ENCODE measurements around the gene SBNO2. TPM values are rescaled to one million over a fixed set of nuclear protein-coding genes. Genes with fewer than 3 reads are reported as not detected.

Gene SBNO2
- total RNA-seq, 4 donors from 2014 or later = 22.2 to 49.8 (median 30.9) TPM

DNA sequence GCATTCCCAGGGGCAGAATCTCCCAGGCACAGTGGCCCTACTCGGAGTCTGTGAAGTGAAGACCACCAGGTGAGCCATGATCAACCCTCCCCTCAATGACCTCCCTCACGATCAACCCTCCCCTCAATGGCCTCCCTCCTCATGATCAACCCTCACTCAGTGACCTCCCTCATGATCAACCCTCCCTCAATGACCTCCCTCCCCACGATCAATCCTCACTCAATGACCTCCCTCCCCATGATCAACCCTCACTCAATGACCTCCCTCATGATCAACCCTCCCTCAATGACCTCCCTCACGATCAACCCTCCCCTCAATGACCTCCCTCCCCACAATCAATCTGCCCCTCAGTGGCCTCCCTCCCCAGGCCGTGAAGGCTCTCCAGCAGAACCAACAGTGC, 32.1 kb downstream of the SBNO2 start:
- TF ChIP-seq POLR2A (IDR thresholded peaks at IDR 0.05) = no peak
- TF ChIP-seq CTCF (IDR thresholded peaks at IDR 0.05 in 4 of 5, conservative IDR thresholded peaks at IDR 0.05 in 1 of 5) = no peak
- H3K27ac ChIP-seq = no peak overlapping the region
- peaks cover 0 to 8% of the 10 kb centered on the region in 2 donors for H3K36me3 ChIP-seq
- ATAC-seq (peak in 1 of 2 donors; percentile 50), DNase-seq (no peak)
- no peaks in the 10 kb centered on the region for H3K4me1 ChIP-seq
- in situ Hi-C loops (cut with MboI; ENCODE audit: low sequenced_read_pairs in 4 of 4) (no loop called here), intact Hi-C loops (cut with DNase I; ENCODE audit: low total_unique reads) (no loop called here)
- H3K9me3 ChIP-seq = no peaks in the 10 kb centered on the region
- H3K27me3 ChIP-seq = no peaks in the 10 kb centered on the region
- H3K4me3 ChIP-seq = no peak overlapping the region

DNA sequence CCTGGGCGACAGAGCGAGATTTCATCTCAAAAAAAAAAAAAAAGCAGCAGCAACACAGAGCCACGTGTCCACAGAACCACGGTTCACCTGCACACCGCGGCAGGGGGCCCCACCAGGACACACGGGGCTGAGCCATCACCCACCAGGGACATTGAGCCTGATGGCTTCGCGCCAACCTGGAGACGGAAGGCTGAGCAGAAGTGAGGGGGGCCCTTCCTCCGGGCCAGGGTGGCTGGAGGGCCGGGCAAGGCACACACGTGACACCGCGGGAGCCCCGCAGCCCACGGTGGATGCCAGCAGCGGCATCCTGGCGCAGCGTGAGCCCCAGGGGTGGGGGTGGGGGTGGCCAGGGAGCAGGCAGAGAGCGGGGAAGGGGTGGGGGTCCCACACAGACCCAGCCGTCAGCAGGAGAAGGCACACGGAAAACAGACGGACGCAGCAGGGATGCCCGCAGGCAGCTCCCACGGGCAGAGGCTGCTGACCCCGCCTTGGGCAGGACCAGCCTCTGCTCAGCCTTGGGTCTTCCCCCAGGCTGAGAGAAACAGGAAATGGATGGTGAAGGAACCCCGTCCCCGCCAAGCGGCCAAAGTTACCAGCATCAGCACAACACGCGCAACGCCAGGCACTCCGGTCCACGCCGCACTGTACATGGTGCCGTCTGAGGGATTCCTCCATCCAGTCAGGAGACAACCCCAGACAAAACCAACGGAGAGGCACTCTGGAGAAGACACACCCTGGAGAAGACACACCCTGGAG, 33.6 kb downstream of the SBNO2 start:
- in situ Hi-C loops (cut with MboI; ENCODE audit: low sequenced_read_pairs in 4 of 4) = no loop called here

DNA sequence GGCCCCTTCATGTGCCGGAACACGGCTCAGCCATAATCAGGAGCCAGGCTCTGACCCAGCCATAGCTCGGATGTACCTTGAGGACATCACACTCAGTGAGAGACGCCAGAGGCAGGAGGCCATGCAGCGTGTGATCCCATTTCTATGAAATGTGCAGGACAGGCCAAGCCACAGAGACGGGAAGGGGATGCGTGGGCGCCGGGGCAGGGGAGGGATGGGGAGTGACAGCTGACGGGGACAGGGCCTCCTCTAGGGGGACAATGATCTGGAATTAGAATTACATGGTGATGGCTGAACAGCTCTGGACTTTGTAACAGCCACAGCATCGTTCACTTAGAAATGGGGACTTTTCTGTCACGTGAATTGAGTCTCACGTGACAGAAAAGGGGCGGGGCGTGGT, 34.9 kb downstream of the SBNO2 start:
- H3K4me1 ChIP-seq = peaks cover 0 to 2% of the 10 kb centered on the region in 2 donors
- intact Hi-C loops (cut with DNase I; ENCODE audit: low total_unique reads) = no loop called here
- in situ Hi-C loops (cut with MboI; ENCODE audit: low sequenced_read_pairs in 4 of 4) = no loop called here
- H3K27ac ChIP-seq = no peak overlapping the region
- H3K4me3 ChIP-seq = no peak overlapping the region
- H3K9me3 ChIP-seq = no peaks in the 10 kb centered on the region
- no peaks in the 10 kb centered on the region for H3K27me3 ChIP-seq
- H3K36me3 ChIP-seq = peaks cover 0 to 6% of the 10 kb centered on the region in 2 donors
- TF ChIP-seq CTCF (IDR thresholded peaks at IDR 0.05 in 4 of 5, conservative IDR thresholded peaks at IDR 0.05 in 1 of 5) (no peak), POLR2A (IDR thresholded peaks at IDR 0.05) (no peak)
- DNase-seq (no peak), ATAC-seq (no peak)

More for the DNA sequence above, 33.6 kb downstream of the SBNO2 start:
- Histone ChIP-seq H3K9me3 (no peaks in the 10 kb centered on the region), H3K27ac (no peak overlapping the region), H3K4me1 (peaks cover 0 to 2% of the 10 kb centered on the region in 2 donors), H3K27me3 (no peaks in the 10 kb centered on the region), H3K36me3 (peaks cover 0 to 6% of the 10 kb centered on the region in 2 donors), H3K4me3 (no peak overlapping the region)
- intact Hi-C loops (cut with DNase I; ENCODE audit: low total_unique reads) = no loop called here
- TF ChIP-seq CTCF (IDR thresholded peaks at IDR 0.05 in 4 of 5, conservative IDR thresholded peaks at IDR 0.05 in 1 of 5) (no peak), POLR2A (IDR thresholded peaks at IDR 0.05) (no peak)
- ATAC-seq = no peak
- DNase-seq = no peak

DNA sequence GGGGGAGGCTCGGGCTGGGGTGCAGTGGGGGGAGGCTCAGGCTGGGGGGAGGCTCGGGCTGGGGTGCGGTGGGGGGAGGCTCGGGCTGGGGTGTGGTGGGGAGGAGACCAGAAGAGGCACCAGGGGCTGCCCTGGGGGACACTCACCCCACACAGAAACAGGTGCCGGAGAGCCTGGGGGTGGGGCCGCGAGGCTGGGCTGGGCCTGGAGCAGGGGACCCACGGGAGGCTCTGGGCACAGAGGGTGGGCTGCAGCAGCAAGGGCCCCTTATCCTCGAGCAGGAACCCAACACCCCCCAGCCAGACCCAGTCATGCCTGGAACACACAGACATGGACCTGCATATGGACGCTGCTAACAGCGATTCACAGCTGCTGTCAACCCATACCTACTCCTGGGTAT, 35.9 kb downstream of the SBNO2 start:
- peaks cover 3 to 4% of the 10 kb centered on the region in 2 donors for H3K4me1 ChIP-seq
- in situ Hi-C loops (cut with MboI; ENCODE audit: low sequenced_read_pairs in 4 of 4) = no loop called here
- peaks cover 0 to 1% of the 10 kb centered on the region in 2 donors for H3K36me3 ChIP-seq
- H3K9me3 ChIP-seq = no peaks in the 10 kb centered on the region
- no peak for ATAC-seq
- no peak overlapping the region for H3K27ac ChIP-seq
- intact Hi-C loops (cut with DNase I; ENCODE audit: low total_unique reads) = no loop called here
- H3K27me3 ChIP-seq = no peaks in the 10 kb centered on the region
- TF ChIP-seq POLR2A (IDR thresholded peaks at IDR 0.05) (no peak), CTCF (IDR thresholded peaks at IDR 0.05 in 4 of 5, conservative IDR thresholded peaks at IDR 0.05 in 1 of 5) (no peak)
- H3K4me3 ChIP-seq = no peak overlapping the region
- DNase-seq = no peak
